HG02610 (cell line): Measurements from ENCODE around the gene OLIG1.

Source experiments
- ATAC-seq: cut with Tn5 transposase; IDR thresholded peaks from one replicate; pipeline ENCODE4 v1.9.1; 2021; ENCODE audit warnings: mild to moderate bottlenecking, moderate library complexity; ENCODE audit not compliant: unreplicated experiment

Gene OLIG1

DNA sequence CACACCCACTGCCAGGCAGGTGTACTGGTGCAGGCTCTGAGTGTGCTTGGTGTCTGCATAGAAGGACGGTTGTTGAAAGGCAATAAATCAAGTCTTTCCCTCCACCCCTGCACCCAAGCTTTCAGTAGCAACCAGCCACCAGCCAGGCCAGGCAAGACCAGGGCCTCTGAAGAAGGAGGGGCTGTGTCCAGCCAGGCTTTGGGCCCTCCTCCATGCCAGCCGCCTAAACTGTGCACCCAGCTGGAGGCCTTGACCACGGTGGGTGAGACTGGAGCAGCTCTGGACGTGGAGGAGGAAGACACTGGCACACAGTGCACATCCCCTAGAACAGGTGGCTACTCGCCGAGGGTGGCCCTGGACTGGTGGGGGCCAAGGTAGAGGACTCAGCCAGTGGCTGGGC, 39.3 kb upstream of the OLIG1 start:
- no peak for ATAC-seq

DNA sequence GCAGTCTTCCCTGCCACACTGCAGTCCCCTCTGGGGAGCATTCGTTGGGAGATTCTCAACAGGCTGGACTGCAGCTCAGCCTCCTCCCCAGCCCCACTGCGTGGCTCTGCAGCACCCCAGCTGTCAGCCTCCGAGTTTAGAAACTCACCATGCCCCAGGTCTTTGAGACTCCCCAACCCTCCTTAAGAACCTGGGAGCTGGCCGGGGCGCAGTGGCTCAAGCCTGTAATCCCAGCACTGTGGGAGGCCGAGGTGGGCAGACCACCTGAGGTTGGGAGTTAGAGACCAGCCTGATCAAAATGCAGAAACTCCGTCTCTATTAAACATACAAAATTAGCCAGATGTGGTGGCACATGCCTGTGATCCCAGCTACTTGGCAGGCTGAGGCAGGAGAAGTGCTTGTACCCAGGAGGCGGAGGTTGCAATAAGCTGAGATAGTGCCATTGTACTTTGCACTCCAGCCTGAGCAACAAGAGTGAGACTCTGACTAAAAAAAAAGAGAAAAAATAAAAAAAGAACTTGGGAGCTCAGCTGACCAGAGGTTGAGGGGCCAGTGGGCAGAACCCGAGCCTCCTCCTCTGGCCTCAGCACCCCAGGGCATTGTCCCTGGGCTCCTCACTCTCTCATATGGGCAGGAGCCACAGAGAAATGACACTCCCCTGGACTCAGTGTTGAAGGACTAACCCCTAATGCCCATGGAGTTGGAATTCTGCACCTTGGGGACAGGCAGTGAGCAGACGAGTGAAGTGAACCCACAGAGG, 38.6 kb upstream of the OLIG1 start:
- no peak for ATAC-seq

DNA sequence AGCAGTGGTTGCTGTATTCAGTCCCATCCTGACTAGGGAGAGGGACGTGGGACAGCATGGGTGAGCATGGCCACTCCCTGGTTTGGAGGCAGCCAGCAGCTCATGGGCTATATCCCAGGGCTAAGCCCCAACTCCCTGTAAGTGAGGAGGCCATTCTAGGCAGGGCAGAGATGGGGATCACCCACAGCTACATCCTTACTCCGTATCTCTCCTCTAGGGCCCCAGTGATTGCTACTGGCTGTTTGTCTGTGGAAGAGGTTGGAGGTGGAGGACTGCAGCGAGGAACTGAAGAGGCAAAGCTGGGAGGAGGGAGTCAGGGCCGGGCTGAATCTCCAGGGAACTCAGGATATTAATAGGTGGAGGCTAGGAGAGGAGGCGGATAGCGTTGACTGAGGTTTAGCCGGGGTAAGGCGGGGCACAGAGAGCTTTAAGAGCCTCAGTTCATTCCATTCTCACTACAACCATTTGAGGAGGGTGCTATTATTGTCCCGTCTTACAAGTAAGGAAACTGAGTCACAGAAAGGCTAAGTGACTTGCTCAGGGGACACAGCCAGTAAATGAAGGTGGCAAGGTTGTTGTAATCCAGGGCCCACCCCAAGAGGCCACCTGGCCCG, 37.4 kb upstream of the OLIG1 start:
- no peak for ATAC-seq

DNA sequence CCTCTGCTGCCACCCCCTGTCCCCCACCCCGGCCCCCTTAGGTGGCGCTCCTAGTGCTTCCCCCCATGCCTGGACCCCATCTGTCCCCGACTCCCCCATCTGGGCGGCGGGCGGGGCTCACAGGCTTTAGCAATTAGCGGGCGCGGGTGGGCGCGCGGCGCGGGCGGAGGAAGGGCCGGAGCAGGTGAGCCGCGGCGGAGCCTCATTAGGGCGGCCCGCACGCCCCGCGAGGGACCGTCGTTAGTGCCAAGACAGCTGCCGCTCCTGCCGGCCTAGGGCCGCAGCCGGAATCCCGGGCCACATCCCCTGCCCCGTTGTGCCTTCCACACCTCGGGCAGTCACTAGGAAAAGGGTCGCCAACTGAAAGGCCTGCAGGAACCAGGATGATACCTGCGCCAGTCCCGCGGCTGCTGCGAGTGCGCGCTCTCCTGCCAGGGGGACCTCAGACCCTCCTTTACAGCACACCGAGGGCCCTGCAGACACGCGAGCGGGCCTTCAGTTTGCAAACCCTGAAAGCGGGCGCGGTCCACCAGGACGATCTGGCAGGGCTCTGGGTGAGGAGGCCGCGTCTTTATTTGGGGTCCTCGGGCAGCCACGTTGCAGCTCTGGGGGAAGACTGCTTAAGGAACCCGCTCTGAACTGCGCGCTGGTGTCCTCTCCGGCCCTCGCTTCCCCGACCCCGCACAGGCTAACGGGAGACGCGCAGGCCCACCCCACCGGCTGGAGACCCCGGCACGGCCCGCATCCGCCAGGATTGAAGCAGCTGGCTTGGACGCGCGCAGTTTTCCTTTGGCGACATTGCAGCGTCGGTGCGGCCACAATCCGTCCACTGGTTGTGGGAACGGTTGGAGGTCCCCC, 36.6 kb upstream of the OLIG1 start:
- no peak for ATAC-seq

DNA sequence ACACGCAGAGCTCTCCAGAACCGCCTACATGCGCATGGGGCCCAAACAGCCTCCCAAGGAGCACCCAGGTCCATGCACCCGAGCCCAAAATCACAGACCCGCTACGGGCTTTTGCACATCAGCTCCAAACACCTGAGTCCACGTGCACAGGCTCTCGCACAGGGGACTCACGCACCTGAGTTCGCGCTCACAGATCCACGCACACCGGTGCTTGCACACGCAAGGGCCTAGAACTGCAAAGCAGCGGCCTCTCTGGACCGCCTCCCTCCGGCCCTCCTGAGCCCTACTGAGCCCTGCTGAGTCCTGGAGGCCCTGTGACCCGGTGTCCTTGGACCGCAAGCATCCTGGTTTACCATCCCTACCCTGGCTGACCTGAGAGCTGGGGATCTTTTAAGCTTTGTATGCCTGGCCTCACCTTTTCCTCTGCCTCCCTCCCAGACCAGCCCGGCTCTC, 36.0 kb upstream of the OLIG1 start:
- ATAC-seq: no peak

DNA sequence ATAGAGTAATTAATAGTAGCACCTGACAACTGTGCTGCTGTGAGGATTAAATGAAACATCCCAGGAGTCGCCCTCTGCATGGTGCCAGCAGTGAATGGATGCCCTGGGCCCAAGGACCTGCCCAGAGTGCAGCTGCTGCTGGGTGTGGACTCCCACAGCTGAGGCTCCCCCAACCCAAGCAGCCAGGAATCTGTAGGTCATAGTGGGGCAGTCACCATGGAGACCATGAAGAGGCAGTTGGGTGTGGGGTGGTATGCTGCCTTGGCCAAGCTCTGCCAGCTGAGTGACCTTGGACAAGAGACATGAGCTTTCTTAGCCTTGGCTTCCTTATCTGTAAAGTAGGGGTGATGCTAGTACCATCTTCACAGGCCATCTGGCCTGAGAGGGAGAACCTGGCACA, 34.8 kb upstream of the OLIG1 start:
- ATAC-seq: no peak

DNA sequence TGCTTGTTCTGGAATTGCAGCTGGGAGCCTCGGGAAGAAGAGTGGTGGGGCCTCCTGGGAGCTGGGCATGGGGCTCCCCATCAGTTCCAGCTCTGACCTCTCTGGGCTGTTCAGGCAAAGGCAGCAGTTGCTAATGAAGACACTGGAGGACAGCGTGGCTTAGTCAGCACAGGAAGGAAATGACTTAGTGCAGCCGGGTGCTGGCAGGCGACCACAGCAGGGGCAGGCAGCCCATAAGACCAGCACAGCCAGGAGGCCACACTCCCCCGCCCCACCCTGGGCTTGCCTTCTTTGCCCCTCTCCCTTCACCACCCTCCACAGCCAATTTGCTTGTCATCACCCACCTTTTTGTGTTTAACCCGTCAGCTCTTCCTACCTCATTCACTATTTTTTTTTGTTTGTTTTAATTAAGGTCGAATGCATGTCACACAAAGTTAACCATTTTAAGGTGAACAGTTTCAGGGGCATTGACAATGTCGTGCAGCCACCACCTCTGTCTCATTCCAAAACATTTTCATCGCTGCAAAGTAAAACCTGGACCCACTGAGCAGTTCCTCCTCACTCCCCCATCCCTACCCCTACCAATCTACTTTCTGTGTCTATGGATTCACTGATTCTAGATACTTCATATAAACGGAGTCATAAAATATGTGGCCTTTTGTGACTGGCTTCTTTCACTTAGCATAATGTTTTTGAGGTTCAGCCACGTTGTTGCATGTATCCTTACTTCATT, 33.3 kb upstream of the OLIG1 start:
- no peak for ATAC-seq

DNA sequence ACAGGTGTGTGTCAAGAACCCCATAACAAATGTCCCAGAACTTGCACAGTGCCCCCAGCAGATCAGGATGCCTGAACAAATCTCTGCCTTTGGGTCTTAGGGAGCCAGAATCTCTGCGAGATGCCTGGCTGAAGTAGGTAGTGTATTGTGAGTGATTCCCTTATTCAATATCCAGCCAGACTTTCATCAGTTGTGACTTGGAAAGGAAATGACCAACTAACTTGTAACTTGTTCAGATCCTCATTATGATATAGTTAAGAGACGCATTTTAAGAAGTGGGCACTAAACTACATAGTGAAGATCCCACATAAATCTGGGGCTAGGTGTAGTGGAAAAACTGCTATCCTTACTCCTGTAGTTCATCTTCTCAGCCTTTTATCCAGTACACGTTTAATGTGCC, 32.4 kb upstream of the OLIG1 start:
- no peak for ATAC-seq

DNA sequence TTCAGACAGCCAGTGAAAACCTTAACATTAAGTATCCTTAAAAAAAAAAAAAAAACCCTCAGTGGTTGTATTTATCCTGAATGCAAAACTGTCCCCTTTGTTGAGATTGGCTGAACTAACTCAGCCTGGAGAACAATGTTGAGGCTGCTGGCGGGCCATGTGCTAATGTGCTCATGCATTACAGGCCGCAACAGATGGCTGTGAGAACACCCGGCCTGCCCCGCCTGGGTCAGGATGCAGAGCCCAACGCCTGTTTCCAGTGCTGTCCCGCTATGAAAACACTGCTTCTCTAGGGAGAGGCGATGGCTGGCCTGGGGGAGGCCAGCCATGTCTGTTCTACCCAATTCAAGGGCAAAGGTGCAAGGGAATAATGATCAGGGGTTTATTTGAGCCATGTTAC, 30.4 kb upstream of the OLIG1 start:
- no peak for ATAC-seq

DNA sequence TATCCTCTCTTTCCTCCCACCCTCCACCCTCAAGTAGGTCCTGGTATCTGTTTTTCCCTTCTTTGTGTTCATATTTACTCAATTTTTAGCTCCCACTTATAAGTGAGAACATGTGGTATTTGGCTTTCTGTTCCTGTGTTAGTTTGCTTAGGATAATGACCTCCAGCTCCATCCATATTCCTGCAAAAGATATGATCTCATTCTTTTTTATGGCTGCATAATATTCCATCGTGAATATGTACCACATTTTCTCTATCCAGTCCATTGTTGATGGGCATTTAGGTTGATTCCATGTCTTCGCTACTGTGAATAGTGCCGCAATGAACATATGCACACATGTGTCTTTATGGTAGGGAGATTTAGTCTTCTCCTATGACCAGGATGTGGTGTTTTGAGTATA, 29.7 kb upstream of the OLIG1 start:
- ATAC-seq: no peak

DNA sequence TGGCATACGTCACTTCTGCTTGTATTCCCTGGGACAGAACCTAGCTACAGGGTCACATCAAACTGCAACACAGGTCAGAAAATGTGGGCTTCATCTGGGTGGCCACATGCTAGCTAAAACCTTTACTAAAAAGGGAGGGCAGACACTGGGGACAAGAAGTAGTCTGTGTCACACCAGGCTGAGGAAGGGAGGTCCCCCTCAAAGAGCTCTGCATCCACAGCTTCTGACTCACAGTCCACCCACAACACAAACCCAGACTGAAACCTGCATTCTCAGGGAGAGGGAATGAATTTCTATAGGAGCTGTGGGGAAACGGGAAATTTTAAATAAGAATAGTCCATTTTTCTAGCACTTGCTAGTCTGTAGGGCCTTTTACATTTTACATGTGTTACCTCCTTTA, 28.0 kb upstream of the OLIG1 start:
- no peak for ATAC-seq

DNA sequence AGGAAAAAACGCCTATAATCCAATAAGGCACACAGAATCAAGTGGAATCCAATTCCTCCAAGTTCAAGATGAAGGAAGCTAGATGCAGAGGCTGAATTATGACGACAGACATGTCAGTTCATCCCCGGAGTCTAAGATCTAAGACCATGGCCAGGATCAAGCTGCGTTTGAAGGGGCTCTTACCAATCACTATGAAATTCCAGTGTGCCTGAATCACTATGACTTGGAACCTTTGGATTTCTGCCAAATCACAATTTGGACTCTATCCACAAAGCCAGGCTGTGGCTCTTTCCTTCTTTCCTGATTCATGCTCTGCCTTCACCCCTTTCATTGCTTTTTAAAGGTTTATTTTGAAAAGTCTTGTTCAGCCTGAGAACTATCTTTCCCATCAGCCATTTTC, 27.1 kb upstream of the OLIG1 start:
- ATAC-seq: no peak

DNA sequence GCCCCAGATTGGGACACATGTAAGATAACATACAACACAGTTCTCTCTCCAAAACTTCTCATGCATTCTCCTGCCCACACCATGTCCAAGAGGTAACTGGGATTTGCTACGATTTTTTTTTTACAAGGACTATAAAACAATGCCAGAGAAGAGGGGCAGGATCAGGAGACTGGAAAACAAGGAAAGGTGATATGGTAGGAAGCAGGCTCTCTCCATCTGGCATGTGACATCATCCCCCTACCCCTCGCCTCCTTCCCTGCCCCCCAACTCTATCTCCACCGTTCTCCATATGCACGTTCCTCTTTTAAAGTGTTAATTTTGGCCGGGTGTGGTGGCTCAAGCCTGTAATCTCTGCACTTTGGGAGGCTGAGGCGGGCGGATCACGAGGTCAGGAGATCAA, 23.5 kb upstream of the OLIG1 start:
- no peak for ATAC-seq

DNA sequence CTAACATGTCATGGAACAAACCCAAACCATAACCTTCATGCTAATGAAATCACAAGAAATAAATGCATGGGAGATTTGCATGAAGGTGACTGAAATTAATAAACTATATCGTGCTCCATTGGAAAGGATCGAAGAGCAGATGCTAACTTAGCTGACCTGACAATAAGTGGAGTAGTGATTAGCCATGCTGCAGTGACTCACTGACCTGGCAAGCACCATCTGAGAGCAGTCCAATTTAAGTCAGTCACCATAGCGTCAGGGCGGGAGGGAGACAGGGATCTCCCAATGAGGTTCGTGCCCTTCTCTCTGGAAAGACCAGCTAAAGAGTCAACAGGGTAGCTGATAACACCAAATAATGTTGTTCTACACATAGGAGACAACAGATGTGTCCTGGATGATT, 22.7 kb upstream of the OLIG1 start:
- ATAC-seq: no peak

DNA sequence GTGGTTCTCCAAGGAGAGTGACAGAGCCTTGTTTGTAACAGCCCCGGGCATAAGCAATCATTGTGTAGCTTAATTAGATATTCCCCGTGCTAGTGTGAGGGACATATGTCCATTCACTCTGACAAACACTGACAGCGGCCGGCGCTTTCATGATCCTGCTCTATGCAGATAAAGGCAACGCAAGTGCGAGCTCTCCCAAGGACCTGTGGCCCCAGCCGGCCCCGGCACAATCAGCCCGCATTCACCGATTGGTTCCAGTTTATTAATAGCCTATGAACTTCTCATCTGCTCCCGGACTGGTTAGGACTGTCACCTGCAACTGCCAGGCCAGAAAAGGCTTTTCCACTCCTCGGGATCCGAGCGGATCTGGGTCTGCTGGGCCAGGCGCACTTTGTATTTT, 18.0 kb upstream of the OLIG1 start:
- ATAC-seq: no peak

DNA sequence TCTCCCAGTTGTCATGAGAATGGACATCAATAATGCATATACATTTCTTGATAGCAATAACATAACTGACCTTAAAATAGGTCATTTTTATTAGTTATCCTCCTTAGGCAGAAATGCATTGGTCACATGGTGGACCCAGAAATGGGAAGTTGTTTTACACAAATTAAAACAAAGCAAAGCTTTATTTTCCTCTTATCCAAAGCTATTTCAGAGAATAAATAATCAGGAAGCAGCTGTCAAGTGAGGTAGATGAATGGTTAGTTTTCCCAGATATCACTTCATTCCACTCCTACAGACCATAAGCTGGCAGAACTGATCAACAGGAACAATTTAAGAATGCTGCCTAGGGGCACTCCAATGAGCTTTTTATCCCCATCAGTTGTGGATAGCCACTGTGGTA, 16.0 kb upstream of the OLIG1 start:
- ATAC-seq: no peak

DNA sequence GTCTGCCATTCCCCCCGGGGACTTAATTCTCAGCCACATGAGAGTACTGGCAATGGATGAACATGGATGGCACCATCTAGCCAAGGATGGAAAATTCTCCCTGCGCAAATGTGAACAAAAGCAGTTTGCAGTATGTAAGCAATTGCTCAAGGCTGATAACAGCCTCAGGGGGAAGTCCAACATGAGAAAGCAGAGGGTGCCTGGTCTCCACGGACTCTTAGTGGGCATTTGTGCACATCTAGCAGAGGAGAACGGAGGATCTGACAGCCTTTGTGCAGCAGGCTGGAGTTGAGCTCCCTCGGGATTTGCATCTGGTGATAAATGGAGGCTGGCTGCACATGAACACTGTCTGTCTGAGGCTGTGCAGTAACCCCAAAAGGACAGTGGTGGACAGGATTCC, 13.9 kb upstream of the OLIG1 start:
- no peak for ATAC-seq

DNA sequence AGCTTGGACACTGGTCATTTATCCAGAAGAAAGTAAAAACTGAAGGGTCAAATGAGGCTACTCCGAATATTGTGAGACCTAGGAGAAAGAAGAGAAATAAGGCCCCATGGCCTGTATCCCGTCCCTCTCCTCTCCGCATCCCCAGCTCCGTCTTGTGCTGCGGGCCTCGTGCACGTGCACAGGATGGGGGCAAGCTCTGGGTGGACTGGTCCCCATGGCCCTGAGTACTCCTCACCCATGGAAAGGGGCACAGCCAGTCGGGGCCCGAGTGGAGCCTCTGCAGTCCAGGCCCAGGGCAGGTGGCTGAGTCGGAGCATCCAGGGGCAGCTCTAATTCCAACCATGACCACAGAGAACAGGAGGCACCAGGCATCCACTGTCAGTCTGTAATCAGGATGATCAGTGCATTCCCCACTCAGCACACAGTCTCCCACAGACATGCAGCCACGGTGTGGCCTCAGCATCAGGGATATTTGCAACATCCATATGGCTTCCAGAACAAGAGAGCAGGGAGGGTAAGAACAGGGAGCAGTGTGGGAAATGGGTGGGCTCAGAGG, 12.5 kb upstream of the OLIG1 start:
- no peak for ATAC-seq

DNA sequence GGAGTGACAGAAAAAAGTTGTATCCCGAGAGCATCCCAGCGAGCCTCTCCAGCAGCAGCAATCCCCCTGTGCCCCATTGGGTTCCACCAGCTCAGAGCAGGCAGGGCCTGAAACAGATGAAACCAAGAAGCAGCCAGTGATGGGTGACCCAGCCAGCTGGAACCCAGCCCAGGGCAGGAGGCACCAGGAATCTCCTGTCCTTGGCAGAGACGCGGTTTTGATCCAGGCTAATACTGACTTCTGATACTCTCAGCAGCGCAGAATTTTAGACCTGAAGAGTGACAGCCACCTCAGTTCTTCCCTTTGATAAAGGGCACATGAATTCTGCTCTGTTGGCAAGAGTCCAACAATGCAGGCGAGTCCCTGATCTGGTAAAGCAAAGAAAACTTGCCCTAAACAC, 11.4 kb upstream of the OLIG1 start:
- no peak for ATAC-seq

DNA sequence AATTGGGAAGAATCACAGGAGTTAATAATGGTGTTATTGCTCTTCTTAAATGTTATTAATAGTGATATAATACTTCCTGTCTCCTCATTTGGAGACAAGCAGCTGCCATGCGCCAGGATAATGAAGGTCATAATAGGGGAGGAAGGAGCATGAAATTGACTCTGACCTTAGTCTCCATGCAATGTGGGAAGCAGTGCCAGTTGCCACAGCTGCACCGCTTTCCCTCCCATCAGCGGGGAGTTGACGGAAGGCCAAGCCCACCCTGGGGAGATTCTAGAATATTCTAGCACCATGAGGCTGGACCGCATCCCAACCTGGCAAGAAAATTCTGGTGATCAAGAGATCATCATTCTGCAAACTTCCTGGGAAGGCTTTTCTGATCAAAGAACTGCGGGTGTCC, 11.0 kb upstream of the OLIG1 start:
- no peak for ATAC-seq

DNA sequence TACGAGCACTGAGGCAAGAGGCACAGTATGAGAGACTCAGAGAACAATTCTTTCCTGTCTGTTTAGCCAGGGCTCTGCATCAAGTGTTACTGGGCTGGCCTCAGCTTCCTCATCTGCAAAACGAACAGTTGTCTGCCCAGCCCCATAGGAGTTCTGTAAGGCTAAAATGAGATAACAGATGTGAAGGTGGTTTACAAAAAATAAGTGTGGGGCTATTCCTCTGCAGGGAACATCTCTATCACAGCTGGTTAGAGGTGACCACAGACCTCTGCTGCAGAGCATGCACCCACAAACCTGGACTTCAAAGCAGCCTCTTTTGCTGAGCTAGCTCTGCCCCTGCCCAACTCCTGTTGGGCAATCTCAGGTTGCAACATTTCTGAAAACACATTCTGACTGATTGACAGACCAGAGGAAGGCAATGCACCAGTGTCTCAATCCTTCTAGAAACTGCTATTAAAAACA, 10.5 kb upstream of the OLIG1 start:
- no peak for ATAC-seq
